Putamen (tissue), 1 donor: ENCODE measurements around the gene PYGO2.

Source experiments
- DNase-seq: peaks from one replicate; pipeline ENCODE4 v3.0.0-alpha.2; 2016; ENCODE audit warnings: low spot score

The PYGO2 gene

GRCh38 chr1:154941333-154942013, 20.1 kb downstream of the PYGO2 start:
- DNase-seq, result no peak

GRCh38 chr1:154940651-154941194, 20.9 kb downstream of the PYGO2 start:
- no peak for DNase-seq

- no peak for DNase-seq
These were observed 21.4 kb downstream of the PYGO2 start for GRCh38 chr1:154940213-154940560.

- DNase-seq, result no peak
These were observed 22.8 kb downstream of the PYGO2 start for GRCh38 chr1:154938604-154939399.

GRCh38 chr1:154937988-154938386, 23.6 kb downstream of the PYGO2 start:
- no peak for DNase-seq

GRCh38 chr1:154937085-154937987, 24.2 kb downstream of the PYGO2 start:
- peak; percentile 95 for DNase-seq

- peak; percentile 98 for DNase-seq
These were observed 25.0 kb downstream of the PYGO2 start, which contains the start of gene PMVK for GRCh38 chr1:154936555-154937084. Gene PMVK (minus strand): TSS chr1:154936719. CDS start chr1:154936685, 34 bp downstream.

- DNase-seq, result no peak
These were observed 25.6 kb downstream of the PYGO2 start for GRCh38 chr1:154935749-154936554.

- DNase-seq, result no peak
These were observed 27.1 kb downstream of the PYGO2 start for GRCh38 chr1:154934358-154934948.

- no peak for DNase-seq
These were observed 29.6 kb downstream of the PYGO2 start for GRCh38 chr1:154931940-154932487.

- DNase-seq, result no peak
These were observed 35.4 kb downstream of the PYGO2 start for GRCh38 chr1:154926201-154926600.

GRCh38 chr1:154925335-154926170, 36.0 kb downstream of the PYGO2 start:
- DNase-seq, result no peak

- no peak for DNase-seq
These were observed 37.9 kb downstream of the PYGO2 start for GRCh38 chr1:154923695-154924094.

GRCh38 chr1:154913273-154913672, 48.3 kb downstream of the PYGO2 start:
- DNase-seq, result no peak

- DNase-seq, result no peak
These were observed 48.8 kb downstream of the PYGO2 start for GRCh38 chr1:154912755-154913154.

GRCh38 chr1:154911691-154912550, 49.7 kb downstream of the PYGO2 start:
- DNase-seq, result no peak

- DNase-seq, result no peak
These were observed 50.7 kb downstream of the PYGO2 start for GRCh38 chr1:154910851-154911250.

- no peak for DNase-seq
These were observed 52.6 kb downstream of the PYGO2 start for GRCh38 chr1:154908937-154909336.
